PC-9 (cell line): Measurements from ENCODE around the gene PITRM1.

Experiments
- EZH2 ChIP-seq: fragments of 200-600 bp; sonication (generic); IDR thresholded peaks from 2 replicates; pipeline ENCODE4 v1.8.0; 2017; ENCODE audit warnings: antibody characterized with exemption, low read depth
- TF ChIP-seq, protein P1 (sequence below): fragments of 200-600 bp; sonication (generic); conservative IDR thresholded peaks from 2 replicates; pipeline ENCODE4 v1.6.1; 2017; ENCODE audit warnings: mixed run types, antibody characterized with exemption, mild to moderate bottlenecking, moderate library complexity

DNA sequence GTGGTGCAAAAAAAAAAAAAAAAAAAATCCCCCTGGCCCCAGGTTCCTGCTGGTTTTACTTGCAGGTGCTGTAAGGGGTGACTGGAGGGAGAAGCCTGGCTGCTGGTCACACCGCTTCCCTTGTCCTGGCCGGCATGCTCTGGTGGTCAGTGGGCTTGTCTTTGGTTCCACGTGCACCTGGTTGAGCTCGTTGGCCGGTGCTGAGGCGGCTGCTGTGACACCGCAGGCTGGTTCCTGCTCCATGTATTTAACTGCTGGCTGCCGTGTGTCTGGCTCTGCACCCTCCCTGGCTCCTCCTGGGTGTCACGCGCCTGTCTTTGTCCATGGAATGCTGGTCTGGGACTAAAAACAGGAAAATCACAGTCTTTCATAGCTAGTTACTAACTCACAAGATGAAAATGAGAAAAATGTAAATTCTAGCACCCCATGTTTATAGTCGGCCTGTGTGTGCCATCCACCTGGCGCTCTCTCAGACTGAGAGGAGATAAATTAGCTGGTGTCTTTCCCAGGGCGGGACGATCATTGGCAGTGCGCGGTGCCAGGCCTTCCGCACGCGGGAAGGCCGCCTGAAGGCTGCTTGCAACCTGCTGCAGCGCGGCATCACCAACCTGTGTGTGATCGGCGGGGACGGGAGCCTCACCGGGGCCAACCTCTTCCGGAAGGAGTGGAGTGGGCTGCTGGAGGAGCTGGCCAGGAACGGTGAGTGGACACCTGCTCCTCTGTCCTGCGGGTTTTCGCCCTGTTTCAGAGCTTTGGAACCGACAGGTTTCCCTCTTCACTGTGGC is 71.5 kb downstream of the PITRM1 start:
- no peak for TF ChIP-seq EZH2
- TF ChIP-seq, protein P1, sequence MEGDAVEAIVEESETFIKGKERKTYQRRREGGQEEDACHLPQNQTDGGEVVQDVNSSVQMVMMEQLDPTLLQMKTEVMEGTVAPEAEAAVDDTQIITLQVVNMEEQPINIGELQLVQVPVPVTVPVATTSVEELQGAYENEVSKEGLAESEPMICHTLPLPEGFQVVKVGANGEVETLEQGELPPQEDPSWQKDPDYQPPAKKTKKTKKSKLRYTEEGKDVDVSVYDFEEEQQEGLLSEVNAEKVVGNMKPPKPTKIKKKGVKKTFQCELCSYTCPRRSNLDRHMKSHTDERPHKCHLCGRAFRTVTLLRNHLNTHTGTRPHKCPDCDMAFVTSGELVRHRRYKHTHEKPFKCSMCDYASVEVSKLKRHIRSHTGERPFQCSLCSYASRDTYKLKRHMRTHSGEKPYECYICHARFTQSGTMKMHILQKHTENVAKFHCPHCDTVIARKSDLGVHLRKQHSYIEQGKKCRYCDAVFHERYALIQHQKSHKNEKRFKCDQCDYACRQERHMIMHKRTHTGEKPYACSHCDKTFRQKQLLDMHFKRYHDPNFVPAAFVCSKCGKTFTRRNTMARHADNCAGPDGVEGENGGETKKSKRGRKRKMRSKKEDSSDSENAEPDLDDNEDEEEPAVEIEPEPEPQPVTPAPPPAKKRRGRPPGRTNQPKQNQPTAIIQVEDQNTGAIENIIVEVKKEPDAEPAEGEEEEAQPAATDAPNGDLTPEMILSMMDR = no peak
